NK-92 treated with Interleukin-12 subunit alpha and Interleukin-12 subunit beta, amount 100 ng/mL, for 24 hours (cell line): ENCODE data around the gene MYO1E.

Experiments
- DNase-seq: peaks from one replicate; lab custom pipeline; 2025; lab: John Stamatoyannopoulos, UW

The MYO1E gene

DNA sequence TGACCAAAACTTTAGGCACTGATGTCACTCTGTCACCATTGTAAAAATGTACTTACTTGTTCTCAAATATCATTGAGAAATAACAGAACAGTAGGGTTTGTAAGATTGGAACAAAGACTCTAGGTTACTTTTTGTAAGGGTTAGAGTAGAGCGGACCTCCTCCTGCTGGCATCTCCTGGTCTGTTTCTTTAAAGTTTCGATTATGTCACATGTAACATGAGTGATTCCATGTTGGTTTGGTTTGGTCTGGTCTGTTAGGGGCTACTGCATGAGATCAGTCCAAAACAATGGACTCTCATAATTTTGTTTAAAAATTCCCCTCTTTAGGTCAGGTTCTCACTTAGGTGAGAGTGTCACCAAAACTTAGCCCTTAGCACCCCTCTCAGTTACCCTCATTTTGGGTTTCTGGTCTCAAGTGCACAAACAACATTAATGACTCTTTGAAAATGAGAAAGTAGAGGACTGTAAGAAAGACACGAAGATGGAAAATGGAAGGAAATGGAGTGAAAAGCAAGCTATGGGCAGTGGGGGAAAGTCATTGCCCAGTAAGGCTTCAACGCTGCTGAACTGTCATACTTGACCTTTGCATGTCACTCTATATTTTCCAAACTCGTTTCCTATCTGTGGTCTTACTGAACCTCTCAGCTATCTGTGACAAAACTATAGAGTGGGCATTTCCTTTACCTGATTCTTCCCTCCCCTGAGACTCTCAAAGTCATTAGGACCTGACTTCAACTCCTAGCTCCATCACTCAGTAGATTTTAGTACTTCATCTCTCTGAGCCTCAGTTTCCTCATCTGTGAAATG, 113.3 kb downstream of the MYO1E start:
- no peak for DNase-seq

DNA sequence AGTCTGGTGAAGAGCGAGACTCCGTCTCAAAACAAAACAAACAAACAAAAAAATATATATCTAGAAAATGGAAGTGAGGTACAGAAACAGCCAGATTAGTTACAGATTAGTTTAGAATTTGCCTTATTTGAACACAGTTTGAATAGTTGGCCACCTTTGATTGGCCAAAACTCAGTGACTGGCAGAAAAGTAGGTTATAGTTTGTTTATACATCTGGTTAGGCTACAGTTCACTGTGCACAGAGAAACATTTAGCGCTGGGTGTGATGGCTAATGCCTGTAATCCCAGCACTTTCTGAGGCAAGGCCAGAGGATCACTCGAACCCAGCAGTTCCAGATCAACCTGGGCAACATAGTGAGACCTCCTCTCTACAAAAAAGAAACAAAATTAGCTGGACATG, 114.4 kb downstream of the MYO1E start:
- no peak for DNase-seq

DNA sequence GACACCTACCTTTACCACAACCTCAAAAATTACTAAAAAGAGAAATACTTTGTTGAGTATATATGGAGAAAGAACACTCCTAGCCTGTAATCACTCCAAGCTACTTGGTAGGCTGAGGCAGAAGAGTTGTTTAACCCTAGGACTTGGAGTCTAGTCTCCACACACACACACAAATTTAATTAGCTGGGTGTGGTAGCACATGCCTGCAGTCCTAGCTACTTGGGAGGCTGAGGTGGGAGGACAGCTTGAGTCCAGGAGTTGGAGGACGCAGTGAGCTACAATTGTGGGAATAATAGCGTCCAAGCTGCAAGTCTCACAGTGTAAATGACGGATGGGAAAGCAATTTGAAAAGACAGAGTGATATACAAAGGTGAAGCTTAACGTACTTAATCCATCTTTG, 115.5 kb downstream of the MYO1E start:
- no peak for DNase-seq

DNA sequence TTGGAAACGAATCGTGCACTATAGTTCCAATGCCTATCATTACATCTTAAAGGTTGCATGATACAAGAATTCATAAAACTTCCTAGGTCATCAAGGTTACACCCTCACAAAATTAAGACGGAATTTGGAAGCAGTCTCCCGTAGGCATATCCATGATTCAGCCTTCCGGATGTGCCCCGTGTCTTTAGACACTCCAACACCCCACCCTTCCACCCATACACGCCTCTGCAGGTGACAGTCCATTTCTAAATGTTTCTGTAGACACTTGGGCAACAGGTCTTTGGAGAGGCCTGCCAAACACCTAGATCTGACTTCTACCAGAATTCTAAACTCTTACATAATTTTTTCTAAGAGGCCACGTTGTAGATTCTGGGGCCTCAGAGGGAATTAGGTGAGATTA, 116.2 kb downstream of the MYO1E start:
- no peak for DNase-seq

DNA sequence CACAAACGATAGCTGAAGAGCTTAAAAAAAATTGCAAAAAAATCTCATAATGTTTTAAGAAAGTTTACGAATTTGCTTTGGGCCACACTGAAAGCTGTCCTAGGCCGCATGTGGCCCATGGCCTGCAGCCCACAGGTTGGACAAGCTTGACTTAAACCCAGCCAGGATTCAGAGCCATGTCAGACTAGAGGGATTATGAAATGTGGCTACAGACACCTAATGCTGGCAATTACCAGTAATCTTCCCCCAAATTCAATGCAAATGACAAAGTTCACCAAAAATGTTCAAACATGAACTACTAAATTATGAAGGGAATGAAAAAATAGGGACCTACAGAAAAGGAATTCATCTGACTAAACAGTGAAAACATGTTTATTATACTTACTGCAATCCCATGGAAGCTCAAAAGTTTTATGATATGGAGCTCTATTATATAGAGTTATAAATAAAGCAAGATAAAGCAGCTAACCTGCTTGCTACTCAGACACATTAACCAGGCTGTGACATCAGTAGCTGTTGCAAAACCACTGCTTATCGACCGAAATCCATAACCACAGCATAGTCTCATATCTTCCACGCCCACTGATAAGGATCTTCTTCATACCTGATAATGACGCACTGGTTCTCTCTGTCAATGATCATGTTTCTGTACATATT, 116.9 kb downstream of the MYO1E start:
- peak; percentile 42 for DNase-seq

DNA sequence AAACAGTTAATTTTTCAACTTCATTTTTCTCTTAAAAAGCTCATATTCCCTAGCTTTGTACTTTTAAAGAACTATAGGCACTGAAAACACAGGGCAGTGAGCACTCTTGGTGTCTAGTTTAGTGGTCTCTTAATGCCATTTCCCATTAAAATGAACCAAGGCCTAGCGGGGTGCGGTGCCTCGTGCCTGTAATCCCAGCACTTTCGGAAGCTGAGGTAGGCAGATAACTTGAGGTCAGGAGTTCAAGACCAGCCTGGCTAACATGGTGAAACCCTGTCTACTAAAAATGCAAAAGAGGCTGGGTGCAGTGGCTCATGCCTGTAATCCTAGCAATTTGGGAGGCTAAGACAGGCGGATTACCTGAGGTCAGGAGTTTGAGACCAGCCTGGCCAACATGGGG, 120.5 kb downstream of the MYO1E start:
- no peak for DNase-seq

DNA sequence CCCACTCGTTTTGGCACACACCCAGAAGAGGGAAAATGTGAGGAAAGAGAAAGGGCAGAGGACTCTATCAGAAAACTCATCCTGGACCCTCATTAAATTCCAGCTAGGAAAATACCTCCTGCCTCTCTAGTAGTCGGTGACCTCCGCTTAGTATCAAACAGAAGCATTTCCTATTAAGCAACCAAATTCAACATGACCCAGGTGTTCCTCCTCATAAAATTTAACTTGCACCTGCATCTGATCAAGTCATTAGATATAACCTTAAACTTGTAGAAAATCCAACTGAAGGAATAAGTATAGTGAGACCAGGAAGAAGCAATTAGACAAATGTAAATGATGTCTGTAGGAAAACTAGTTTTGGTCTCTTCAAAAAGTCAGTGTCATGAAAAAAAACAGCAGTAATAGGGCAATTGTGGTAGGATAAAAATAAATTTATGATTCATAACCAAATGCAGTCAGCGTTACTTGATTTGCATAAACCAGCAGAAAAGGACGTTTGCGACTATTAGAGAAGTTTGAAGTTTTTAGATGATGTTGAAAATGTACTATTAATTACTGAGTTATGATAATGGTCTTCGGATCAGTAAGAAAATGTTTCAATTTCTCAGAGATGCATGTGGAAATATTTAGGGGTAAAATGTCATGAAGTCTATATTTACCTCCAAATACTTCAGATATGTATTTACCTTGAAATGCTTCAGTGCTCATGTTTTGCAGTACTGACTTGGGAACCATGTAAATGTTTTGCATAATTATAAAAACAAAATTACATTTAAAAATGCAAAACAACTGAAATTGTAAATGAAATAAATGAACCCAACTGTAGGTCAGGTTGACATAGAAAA, 121.4 kb downstream of the MYO1E start:
- no peak for DNase-seq

DNA sequence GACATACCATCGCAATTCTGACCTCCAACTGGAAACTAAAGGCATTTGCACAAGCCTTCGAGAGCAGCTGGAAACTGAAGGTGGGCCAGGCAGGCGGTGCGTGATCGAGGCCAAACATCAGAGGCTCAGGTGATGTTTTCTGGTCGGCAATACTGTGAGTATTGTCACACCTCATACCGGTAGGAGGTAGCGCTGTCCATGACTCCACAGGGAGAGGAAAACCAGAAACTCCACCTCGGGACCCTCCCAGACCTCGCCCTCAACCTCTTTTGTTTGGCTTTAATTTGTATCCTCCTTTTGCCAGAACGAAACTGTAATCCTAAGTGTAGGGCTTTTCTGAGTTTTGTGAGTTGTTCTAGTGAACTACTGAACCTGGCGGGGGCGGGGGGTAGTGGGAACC, 122.4 kb downstream of the MYO1E start:
- DNase-seq: no peak

DNA sequence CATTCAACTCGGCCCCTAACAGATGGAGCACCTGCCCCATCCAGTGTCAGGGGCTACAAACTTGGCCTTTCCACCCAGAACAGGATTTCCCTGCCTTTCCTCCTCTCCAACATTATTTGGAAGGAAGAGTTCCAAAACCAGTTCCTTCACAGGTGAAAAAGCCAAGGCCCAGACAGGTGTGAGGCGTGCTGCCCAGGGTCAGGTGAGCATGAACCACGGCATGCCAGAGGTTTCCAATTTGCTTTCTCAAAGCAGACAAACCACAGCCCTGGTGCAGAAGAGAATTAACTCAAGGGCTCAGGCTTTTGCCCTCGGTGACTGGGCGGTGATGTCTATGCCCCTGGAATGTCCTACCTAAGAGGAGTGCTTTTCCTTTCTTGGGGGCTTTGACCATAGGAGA, 122.9 kb downstream of the MYO1E start:
- DNase-seq: no peak

DNA sequence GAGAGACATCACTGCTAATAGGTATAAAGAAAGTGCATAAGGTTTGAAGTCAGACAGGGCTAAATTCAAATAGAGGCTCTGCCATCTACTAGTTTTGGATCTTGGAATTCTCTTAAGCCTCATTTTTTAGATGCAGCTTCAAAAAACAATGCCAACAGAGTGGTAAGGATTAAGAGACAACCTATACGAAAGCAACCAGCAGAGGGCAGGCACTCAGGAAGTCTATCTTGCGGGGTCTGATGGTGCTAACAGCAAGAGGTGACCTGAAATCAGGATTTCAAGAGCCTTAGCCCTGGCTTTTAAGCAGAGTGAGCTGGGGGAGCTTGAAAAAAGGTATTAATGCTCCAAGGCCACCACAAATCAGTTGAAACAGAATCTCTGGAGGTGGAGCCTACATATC, 125.3 kb downstream of the MYO1E start:
- peak; percentile 52 for DNase-seq

DNA sequence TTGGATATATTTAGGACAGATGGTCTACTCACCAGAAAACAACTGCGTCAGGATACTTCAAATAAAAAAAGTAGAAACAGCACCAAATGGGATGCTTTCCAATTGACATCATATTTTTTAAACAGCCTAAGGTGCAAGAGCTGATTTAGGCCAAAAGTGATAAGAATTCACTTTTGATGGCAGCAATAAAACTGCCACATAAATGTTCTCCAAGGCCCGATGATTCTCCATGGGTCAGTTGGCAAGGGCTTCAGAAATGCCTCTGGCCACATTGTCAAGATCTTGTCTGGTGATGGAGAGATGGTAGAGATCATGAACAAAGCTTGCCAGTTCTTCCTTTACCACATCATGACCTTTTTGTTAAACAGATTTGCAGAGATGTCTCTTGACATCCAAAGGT, 127.1 kb downstream of the MYO1E start:
- no peak for DNase-seq

DNA sequence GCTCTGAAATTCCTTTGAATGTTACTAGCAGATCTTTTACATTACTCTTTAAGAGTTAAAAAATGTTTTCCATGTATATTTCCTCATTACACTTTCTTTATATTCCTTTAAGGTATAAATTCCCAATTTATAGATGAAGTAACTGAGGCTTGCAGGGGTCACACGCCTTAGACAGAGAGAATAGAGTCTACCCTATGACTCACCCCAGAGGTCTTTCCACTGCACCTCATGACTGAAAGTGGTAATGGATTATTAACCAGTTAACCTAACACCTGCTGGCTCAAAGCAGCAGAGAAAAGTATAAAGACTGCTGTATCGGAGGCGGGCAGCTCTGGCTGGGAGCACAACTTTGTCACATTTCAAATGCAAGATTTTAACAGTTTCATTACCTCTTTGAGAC, 128.3 kb downstream of the MYO1E start:
- peak; percentile 19 for DNase-seq

DNA sequence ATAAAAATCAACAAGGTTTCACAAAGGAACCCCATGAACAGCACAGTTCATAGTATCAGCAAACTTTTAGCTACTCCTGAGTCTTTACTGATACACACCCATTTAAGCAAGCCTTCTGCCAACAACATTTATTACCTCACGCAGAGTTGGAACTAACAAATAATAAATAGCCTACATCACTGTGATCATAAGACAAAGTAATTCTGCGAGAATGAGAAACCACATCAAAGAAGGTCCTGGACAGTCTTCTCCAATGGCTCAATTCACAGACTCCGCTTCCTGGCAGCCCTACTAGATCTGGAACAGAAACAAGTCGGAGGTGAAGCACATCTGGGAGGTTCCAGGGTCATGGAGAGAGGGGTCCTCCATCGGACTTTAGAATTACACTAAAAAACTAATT, 129.0 kb downstream of the MYO1E start:
- no peak for DNase-seq

DNA sequence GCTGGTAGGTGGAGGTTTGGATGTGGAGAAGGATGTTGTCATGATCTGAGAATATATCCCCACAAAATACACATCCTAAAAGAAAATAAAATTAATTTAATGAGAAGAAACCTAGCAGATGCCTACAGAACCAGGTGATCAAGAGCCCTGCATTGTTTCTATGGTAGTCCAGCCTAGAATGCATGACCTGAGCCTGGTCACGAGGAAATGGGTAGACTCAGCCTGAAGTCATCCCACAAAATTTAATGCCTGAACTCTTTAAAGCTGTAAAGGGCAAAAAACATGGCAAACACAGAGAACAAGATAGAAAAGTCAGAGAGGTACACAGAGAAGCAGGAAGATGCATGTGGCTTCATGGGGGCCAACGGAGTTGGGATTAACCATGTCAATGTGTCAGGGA, 130.0 kb downstream of the MYO1E start:
- no peak for DNase-seq

DNA sequence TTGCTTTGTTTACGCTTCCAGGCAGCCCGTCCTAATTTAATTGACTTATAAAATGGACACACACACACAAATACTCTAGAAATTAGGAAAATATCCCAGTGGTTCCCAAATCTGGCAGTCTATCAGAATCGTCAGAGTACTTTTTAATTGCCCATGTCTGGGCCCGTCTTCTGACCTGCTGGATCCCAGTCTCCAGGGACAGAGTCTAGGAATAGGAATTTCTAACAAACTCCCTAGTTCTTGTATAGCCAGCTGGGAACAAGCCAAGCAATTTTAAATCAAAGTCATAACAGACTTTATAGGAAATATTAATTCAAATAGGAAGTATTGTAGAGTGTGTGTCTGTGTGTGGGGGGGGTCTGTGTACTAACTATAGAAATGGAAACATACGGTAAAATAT, 132.6 kb downstream of the MYO1E start:
- no peak for DNase-seq

DNA sequence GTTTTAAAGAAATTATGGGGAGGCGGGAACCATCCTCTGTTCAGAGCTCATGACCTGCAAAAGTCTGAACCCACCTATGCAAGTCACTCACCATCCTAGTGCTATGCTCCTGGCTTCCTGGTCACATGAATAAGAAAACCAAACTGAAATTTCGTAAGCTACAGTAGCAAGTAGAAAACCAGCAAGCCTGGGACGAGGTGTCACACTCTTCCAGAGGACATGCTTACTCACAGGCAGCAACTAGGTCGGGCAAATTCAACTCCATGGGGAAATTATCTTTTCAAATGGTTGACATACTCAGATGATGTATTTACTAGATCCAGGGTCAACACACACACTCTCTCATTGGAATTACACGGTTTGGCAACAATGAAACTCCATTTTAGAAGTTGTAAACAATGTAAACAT, 134.7 kb downstream of the MYO1E start:
- peak; percentile 41 for DNase-seq

DNA sequence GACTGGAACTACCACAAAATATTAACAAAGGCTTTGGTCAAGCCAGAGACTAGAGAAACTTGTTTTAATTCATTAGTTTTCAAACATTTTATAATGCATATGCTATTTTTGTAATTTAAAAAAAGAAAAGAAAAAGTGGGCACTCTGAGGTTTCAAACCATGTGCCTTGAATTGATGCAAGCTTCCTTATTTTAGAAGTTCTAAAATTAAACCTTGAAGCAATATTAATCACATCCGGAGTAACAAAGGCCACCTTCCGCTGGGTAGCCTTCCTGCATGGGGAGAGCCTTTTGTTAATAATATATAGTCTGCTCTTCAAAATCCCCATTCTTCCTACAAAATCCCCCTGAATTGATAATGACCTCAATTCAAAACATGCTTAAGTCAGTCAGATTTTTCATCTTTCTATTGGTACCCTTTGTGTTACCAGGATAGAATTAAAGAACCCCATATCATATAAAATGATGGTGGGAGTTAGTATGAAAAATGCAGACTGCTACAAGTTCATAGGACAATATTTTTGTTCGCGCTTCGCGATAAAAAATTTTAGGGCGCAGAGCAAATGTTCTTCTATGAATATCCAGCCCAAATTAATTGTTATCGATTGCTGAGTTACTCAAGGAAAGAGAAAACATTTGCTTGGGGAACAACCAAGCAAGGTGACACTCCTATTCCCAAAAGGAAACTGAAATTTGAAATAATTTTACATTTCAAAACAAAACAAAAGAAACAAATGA, 135.4 kb downstream of the MYO1E start:
- peak; percentile 29 for DNase-seq

DNA sequence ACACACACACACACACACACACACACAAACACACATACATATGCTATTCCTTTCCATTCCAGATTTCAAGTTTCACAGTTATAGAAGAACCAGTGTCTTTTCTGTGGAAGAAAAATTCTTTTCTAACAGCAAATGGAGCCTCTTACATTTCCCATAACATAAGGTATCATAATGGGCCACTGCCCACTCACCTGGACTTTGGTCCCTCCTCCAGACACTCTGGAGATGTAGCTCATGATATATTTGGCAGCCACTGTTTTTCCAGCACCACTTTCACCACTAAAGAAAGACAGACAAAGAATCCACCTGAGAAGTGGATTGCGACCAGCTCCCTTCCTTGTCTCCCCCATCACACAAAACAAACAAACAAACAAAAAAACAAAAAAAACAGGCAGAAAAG, 136.3 kb downstream of the MYO1E start:
- no peak for DNase-seq

DNA sequence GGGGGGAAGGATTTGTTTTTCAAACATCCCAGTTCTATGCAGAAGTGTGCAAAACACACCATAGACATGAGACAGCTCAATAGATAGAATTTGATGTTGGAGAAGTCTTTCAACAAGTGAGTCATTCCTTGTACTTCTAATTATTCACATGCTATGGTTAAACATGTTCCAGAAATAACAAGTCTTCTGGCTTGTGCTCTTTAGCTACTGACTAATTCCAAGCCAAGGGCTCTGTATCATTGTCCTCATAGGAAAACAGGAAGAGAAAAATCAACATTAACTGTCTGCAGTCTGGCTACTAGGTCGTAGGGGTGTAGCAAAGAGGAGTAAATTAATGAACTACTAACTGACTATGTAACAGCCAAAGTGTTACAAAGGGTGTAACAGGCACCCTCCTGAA, 140.2 kb downstream of the MYO1E start:
- DNase-seq: no peak

DNA sequence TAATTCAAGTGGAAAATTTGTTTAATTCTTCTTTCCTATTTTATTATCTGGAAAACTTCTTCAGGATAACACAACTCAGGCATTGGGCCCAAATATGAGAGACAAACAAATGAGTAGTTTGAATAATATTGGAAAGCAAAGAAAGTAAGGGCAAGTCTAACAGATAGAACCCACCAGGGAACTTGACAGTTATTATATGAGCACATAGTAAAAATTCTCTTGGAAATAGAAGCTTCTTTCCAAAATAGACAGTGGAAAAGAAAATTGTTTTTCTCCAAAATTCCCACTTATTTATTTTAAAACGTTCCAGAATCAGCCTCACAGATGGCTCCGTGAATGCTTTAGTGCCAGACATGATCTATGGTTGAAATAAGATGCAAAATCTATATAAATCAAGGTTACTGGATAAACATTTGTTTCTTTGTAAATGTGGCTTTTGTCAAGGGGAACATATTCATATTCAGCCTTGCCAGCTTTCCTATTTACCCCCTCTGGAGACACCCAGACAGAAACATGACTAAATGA, 142.1 kb downstream of the MYO1E start:
- DNase-seq: no peak

DNA sequence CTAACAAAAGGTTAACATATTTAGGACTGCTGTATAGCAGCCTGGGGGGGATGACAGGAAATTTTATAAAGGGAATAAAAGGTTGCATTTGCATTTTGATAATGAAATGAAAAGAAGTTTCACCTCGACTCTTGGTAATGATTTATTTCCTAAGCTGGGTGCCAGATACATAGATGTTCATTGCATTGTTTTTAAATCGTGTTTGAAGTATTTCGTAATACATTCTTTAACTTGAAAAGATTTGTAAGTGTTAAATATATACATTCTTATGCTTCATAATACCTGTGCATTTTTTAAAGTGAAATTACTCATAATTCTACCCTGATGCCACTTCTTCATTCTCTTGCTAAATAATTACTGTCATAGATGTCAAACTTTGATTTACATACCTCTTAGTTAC, 143.2 kb downstream of the MYO1E start:
- DNase-seq: no peak

DNA sequence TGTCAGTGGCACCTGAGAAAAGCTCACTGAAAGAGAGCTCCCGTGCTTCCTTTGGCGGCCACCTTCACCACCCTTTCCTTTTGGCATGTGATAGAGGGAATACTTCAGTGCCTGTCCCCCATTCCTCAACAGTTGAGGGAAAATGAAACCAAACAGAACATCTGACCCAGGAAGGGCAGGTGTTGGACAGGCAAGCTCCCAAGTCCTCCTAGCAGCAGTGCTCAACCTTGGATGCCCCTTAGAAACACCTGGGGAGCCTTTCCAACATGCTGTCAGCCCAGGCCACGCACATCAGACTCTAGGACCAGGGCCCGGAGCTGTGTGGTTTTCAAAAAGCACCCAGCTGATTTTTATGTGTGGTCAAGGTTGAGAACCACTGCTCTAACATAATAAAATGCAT, 143.7 kb downstream of the MYO1E start:
- no peak for DNase-seq
